GM21526 (cell line): Measurements from ENCODE around the gene PRUNE1.
A peak's percentile ranks its signal among the peaks of the same experiment; 100 is the strongest.

ENCODE experiments used
- ATAC-seq: cut with Tn5 transposase; IDR thresholded peaks from one replicate; pipeline ENCODE4 v1.9.1; 2021; ENCODE audit warnings: moderate library complexity; ENCODE audit not compliant: unreplicated experiment, low FRiP score

PRUNE1 gene

GRCh38 chr1:151070474-151071276, 62.4 kb downstream of the PRUNE1 start, which contains the start of gene GABPB2:
Gene GABPB2 (plus strand): TSS chr1:151070761. CDS start chr1:151088190, 17,429 bp downstream.
- ATAC-seq = peak; percentile 59

GRCh38 chr1:151072224-151072623, 64.0 kb downstream of the PRUNE1 start:
- no peak for ATAC-seq
